ENCODE data around the gene OR2A5.

OR2A5 gene

GRCh38 chr7:144028547-144028946 is 20.2 kb upstream of the OR2A5 start:
- H3K4me3 ChIP-seq (ENCODE audit: insufficient read depth, low read length, poor library complexity, severe bottlenecking) = no peak overlapping the region
- no peaks in the 10 kb centered on the region for H4K20me1 ChIP-seq (ENCODE audit: low read depth, low read length)
- TF ChIP-seq CTCF (IDR thresholded peaks at IDR 0.05; ENCODE audit: insufficient read depth, low read length, poor library complexity, severe bottlenecking) (no peak), EZH2phosphoT487 (conservative IDR thresholded peaks at IDR 0.05; ENCODE audit: low read length) (no peak)
- H3K36me3 ChIP-seq (ENCODE audit: low read length) = no peaks in the 10 kb centered on the region
- H3F3A ChIP-seq (ENCODE audit: insufficient read depth) = no peaks in the 10 kb centered on the region
- H3K79me2 ChIP-seq (ENCODE audit: insufficient read depth, low read length) = no peaks in the 10 kb centered on the region
- no peak overlapping the region for H3K4me2 ChIP-seq (ENCODE audit: low read depth, low read length, poor library complexity, severe bottlenecking)
- H3K27ac ChIP-seq (ENCODE audit: low read depth, low read length) = no peak overlapping the region
- no peaks in the 10 kb centered on the region for H3K9me3 ChIP-seq (ENCODE audit: insufficient read depth, low read length)
- H3K9me2 ChIP-seq (replicated peaks; ENCODE audit: insufficient read depth, low read length) = no peaks in the 10 kb centered on the region
- H3K9ac ChIP-seq (ENCODE audit: low read length) = no peak overlapping the region
- no peak overlapping the region for H2AFZ ChIP-seq (ENCODE audit: low read depth, low read length, severe bottlenecking)
- no peaks in the 10 kb centered on the region for H3K27me3 ChIP-seq (ENCODE audit: low read length)

DNA sequence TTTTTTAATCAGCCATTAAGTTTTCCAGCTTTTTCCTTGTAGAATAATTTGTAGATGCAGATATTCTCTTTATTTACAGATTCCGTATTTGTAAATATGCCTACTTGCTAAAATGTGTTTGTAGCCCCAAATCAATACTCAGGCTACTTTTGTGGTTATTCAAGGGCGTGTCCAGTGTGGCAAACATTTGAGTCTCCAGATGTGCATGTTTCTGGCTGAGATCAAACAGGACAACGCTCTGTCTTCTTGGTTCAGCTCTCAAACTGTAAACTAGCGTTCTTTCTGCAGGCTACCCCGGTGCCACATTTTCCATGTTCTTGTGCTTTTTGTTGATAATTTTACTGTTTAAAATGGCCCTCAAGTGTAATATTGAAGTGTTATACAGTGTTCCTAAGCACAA is 16.2 kb upstream of the OR2A5 start:
- Histone ChIP-seq H3K4me2 (ENCODE audit: low read depth, low read length, poor library complexity, severe bottlenecking) (no peak overlapping the region), H3K9ac (ENCODE audit: low read length) (no peak overlapping the region), H3F3A (ENCODE audit: insufficient read depth) (no peaks in the 10 kb centered on the region)

GRCh38 chr7:144032985-144033709 is 15.6 kb upstream of the OR2A5 start:
- Histone ChIP-seq H3K9me2 (replicated peaks; ENCODE audit: insufficient read depth, low read length) (no peaks in the 10 kb centered on the region), H3K4me2 (ENCODE audit: low read depth, low read length, poor library complexity, severe bottlenecking) (no peak overlapping the region), H2AFZ (ENCODE audit: low read depth, low read length, severe bottlenecking) (no peak overlapping the region), H3K36me3 (ENCODE audit: low read length) (no peaks in the 10 kb centered on the region), H4K20me1 (ENCODE audit: low read depth, low read length) (no peaks in the 10 kb centered on the region), H3F3A (ENCODE audit: insufficient read depth) (no peaks in the 10 kb centered on the region), H3K4me3 (ENCODE audit: insufficient read depth, low read length, poor library complexity, severe bottlenecking) (no peak overlapping the region), H3K27ac (ENCODE audit: low read depth, low read length) (no peak overlapping the region), H3K9ac (ENCODE audit: low read length) (no peak overlapping the region), H3K9me3 (ENCODE audit: insufficient read depth, low read length) (no peaks in the 10 kb centered on the region), H3K79me2 (ENCODE audit: insufficient read depth, low read length) (no peaks in the 10 kb centered on the region), H3K27me3 (ENCODE audit: low read length) (no peaks in the 10 kb centered on the region)
- TF ChIP-seq EZH2phosphoT487 (conservative IDR thresholded peaks at IDR 0.05; ENCODE audit: low read length) (no peak), CTCF (IDR thresholded peaks at IDR 0.05; ENCODE audit: insufficient read depth, low read length, poor library complexity, severe bottlenecking) (no peak)

More for the DNA sequence above, 16.2 kb upstream of the OR2A5 start:
- H3K4me3 ChIP-seq (ENCODE audit: insufficient read depth, low read length, poor library complexity, severe bottlenecking) = no peak overlapping the region
- no peaks in the 10 kb centered on the region for H3K9me3 ChIP-seq (ENCODE audit: insufficient read depth, low read length)
- no peak overlapping the region for H3K27ac ChIP-seq (ENCODE audit: low read depth, low read length)
- no peaks in the 10 kb centered on the region for H3K36me3 ChIP-seq (ENCODE audit: low read length)
- H3K79me2 ChIP-seq (ENCODE audit: insufficient read depth, low read length) = no peaks in the 10 kb centered on the region
- no peaks in the 10 kb centered on the region for H3K27me3 ChIP-seq (ENCODE audit: low read length)
- H4K20me1 ChIP-seq (ENCODE audit: low read depth, low read length) = no peaks in the 10 kb centered on the region
- TF ChIP-seq CTCF (IDR thresholded peaks at IDR 0.05; ENCODE audit: insufficient read depth, low read length, poor library complexity, severe bottlenecking) (no peak), EZH2phosphoT487 (conservative IDR thresholded peaks at IDR 0.05; ENCODE audit: low read length) (no peak)
- H2AFZ ChIP-seq (ENCODE audit: low read depth, low read length, severe bottlenecking) = no peak overlapping the region
- no peaks in the 10 kb centered on the region for H3K9me2 ChIP-seq (replicated peaks; ENCODE audit: insufficient read depth, low read length)
